ENCODE results near the gene AZU1. TPM values are rescaled to one million over a fixed set of nuclear protein-coding genes. Genes with fewer than 3 reads are reported as not detected.

AZU1 gene
- total RNA-seq, 1 experiment from 2014 or later, result 1.6 TPM

- H3K4me3 Mint-ChIP-seq, result peak overlapping the region; percentile 30 to 83
- peak; percentile 92 for DNase-seq
- H3K4me2 ChIP-seq (ENCODE audit: insufficient read depth, insufficient read length, low read length), result peak overlapping the region; percentile 16
Observed at GRCh38 chr19:862581-863314, 35.1 kb downstream of the AZU1 start.

More at GRCh38 chr19:862581-863314, 35.1 kb downstream of the AZU1 start:
- H3K56ac ChIP-seq (ENCODE audit: insufficient read length, low read depth, low read length), result no peak overlapping the region
- H2AK5ac ChIP-seq (ENCODE audit: insufficient read length, low read length), result no peak overlapping the region
- H3K9me3 ChIP-seq (ENCODE audit: control insufficient read depth, low read depth, low read length), result no peaks in the 10 kb centered on the region
- no peaks in the 10 kb centered on the region for H4K20me1 ChIP-seq (ENCODE audit: control insufficient read depth, insufficient read depth, insufficient read length)
- no peak overlapping the region for H2BK120ac ChIP-seq (ENCODE audit: low read depth, low read length, poor library complexity, severe bottlenecking)
- H3K4ac ChIP-seq (ENCODE audit: low read depth, low read length), result no peak overlapping the region
- peak overlapping the region in 2 of 3 experiments; percentile 90 to 93; a peak in 5 of 7 replicates for H3K27ac Mint-ChIP-seq
- no peak overlapping the region for H3K18ac ChIP-seq (ENCODE audit: insufficient read length, low read depth, low read length)
- no peak overlapping the region for H3T11ph ChIP-seq (ENCODE audit: low read length)
- no peak overlapping the region for H2BK12ac ChIP-seq (ENCODE audit: insufficient read length, low read depth, low read length)
- H3K27ac ChIP-seq (ENCODE audit: insufficient read length, low read depth, low read length), result no peak overlapping the region
- no peak for TF ChIP-seq CTCF (conservative IDR thresholded peaks at IDR 0.05)
- H3K79me2 ChIP-seq (ENCODE audit: insufficient read depth, low read length), result no peaks in the 10 kb centered on the region
- no peaks in the 10 kb centered on the region for H3K79me1 ChIP-seq (ENCODE audit: insufficient read depth, low read depth, low read length, poor library complexity, severe bottlenecking)
- peaks cover 4 to 12% (median 9%) of the 10 kb centered on the region in 3 experiments for H3K36me3 Mint-ChIP-seq (ENCODE audit: insufficient read depth in 1 of 3, low read depth in 3 of 3)
- H3K23ac ChIP-seq (ENCODE audit: insufficient read length, low read depth, low read length), result no peak overlapping the region
- no peak overlapping the region for H2BK20ac ChIP-seq (ENCODE audit: low read depth, low read length, poor library complexity, severe bottlenecking)
- no peak overlapping the region for H3K14ac ChIP-seq (ENCODE audit: insufficient read depth, low read length)
- no peak overlapping the region for H4K8ac ChIP-seq (replicated peaks; ENCODE audit: insufficient read length, low read depth, low read length)
- H3K27me3 ChIP-seq (ENCODE audit: insufficient read depth, low read length), result peaks cover 3% of the 10 kb centered on the region; the same call in 1 of the 2 replicates
- H3K9ac ChIP-seq (ENCODE audit: extremely low read depth, insufficient read length, low read length), result no peak overlapping the region
- peaks cover 0 to 2% of the 10 kb centered on the region in 2 experiments; a peak in 1 of 5 replicates for H3K9me3 Mint-ChIP-seq
- peaks cover 8 to 18% of the 10 kb centered on the region in 2 experiments for H3K4me1 Mint-ChIP-seq
- H2BK5ac ChIP-seq (ENCODE audit: insufficient read length, low read length), result no peak overlapping the region
- no peak overlapping the region for H4K5ac ChIP-seq (ENCODE audit: insufficient read length, low read depth, low read length)
- H3K4me1 ChIP-seq (ENCODE audit: insufficient read depth, low read length), result no peaks in the 10 kb centered on the region
- H3K23me2 ChIP-seq (ENCODE audit: insufficient read length, low read depth, low read length, poor library complexity, severe bottlenecking), result peaks cover 3% of the 10 kb centered on the region
- WGBS (ENCODE audit: extremely low coverage, insufficient read length, low lambda C conversion rate), result no CpG with 5 or more reads among the region's 48 CpGs
- peaks cover 38% of the 10 kb centered on the region for H3K27me3 Mint-ChIP-seq (ENCODE audit: low read depth)
- H2BK15ac ChIP-seq (ENCODE audit: low read depth, low read length), result no peak overlapping the region
- no peak overlapping the region for H4K91ac ChIP-seq (ENCODE audit: insufficient read length, low read depth, low read length)
- H2AFZ ChIP-seq (ENCODE audit: low read length), result no peak overlapping the region
